ENCODE data around the gene POLR2L. TPM values are rescaled to one million over a fixed set of nuclear protein-coding genes. Genes with fewer than 3 reads are reported as not detected.

The POLR2L gene
- total and polyA plus RNA-seq, 2 of the 13 experiments (the other 11 are each of a cell fraction or from before 2014, with no cell fraction given), result 104 to 114 TPM

DNA sequence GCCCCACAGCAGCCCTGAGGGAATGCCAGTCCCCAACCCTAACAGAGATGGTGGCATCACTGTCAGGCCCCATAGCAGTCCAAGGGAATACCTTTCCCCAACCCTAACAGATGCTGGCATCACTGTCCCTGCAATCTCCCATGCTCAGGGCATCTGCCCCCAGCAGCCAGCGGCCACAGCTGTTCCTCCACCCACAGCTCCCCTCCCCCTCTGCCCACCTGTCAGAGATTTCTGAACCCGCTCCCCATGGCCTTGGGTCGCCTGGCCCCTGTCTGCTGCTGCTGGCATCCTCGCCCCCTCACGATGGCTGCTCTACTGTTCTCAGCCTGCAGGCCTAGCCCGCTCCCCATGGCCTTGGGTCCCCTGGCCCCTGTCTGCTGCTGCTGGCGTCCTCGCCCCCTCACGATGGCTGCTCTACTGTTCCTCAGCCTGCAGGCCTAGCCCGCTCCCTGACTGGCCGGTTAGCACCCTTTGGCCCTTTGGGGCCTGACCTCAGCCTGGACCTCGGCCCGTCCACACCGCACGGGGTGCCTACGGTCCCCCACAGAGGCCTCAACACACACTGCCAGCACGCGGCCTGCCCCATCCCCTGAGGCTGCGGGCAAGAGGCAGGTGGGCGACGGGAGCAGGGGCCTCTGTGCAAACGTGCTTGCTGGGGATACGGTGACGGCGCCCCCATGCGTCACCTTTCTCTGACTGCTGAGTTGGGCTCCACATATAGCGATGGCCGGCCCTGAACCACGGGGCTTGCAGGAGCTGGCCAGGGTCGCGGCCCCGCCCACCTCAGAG lies 47.6 kb upstream of the POLR2L start:
- no peak for DNase-seq (ENCODE audit: low spot score)
- H2AFZ ChIP-seq (ENCODE audit: low read length), result no peak overlapping the region
- ChIA-PET CTCF (ENCODE audit: low intra/inter-chr PET ratio, low total read pairs) (no interaction called here), POLR2A (no interaction called here)
- no peak for FAIRE-seq
- H3K4me1 ChIP-seq (ENCODE audit: insufficient read depth, low read length), result no peaks in the 10 kb centered on the region
- TF ChIP-seq AGO2 (optimal IDR thresholded peaks at IDR 0.05; ENCODE audit: low read depth, low read length) (peak; percentile 66), ZC3H4 (CRISPR knock-in tag; IDR thresholded peaks at IDR 0.05; ENCODE audit: borderline replicate concordance) (no peak)
- intact Hi-C loops (cut with micrococcal nuclease; ENCODE audit: unreplicated experiment) (no loop called here), in situ Hi-C loops (cut with HindIII; ENCODE audit: extremely low pct_ligation_motif_present, low pct_unique_long_range_greater_than_20kb) (loop anchor here (10.0 kb wide), 1 partner anchor 165 kb away; no protein-coding TSS in a partner anchor)
- no peaks in the 10 kb centered on the region for H3K9me3 ChIP-seq (ENCODE audit: low read length)
- H3K36me3 ChIP-seq (replicated peaks in 1 of 2; ENCODE audit: control insufficient read depth in 1 of 2, insufficient read depth in 2 of 2, low read length in 2 of 2), result peaks cover 3 to 13% of the 10 kb centered on the region in 2 experiments; a peak in 4 of 5 replicates
- no peaks in the 10 kb centered on the region for H3K79me2 ChIP-seq (ENCODE audit: insufficient read depth, low read length)
- no peak overlapping the region for H3K4me3 ChIP-seq (replicated peaks in 1 of 3; ENCODE audit: insufficient read depth in 1 of 3, low read depth in 2 of 3, low read length in 3 of 3)
- H3K27me3 ChIP-seq (ENCODE audit: control insufficient read depth in 1 of 2, insufficient read depth in 2 of 2, low read length in 2 of 2), result no peaks in the 10 kb centered on the region
- no peak for ATAC-seq
- H3K9ac ChIP-seq (ENCODE audit: insufficient read depth, low read depth, low read length), result no peak overlapping the region
- H3K27ac ChIP-seq (ENCODE audit: extremely low read length, insufficient read depth, low read length), result no peak overlapping the region
- no TSS peak for BruUV-seq (replicated peaks)
- H4K20me1 ChIP-seq (ENCODE audit: insufficient read depth, low read length), result no peaks in the 10 kb centered on the region
- 94% methylated on average over 31 of the region's 32 CpGs for WGBS (ENCODE audit: low lambda C conversion rate)
- no peak overlapping the region for H3K4me2 ChIP-seq (ENCODE audit: low read depth, low read length)

GRCh38 chr11:889257-889656 lies 46.9 kb upstream of the POLR2L start:
- no peaks in the 10 kb centered on the region for H3K4me1 ChIP-seq (ENCODE audit: insufficient read depth, low read length)
- BruUV-seq (replicated peaks), result no TSS peak
- no peaks in the 10 kb centered on the region for H3K9me3 ChIP-seq (ENCODE audit: low read length)
- peaks cover 3 to 13% of the 10 kb centered on the region in 2 experiments; a peak in 4 of 5 replicates for H3K36me3 ChIP-seq (replicated peaks in 1 of 2; ENCODE audit: control insufficient read depth in 1 of 2, insufficient read depth in 2 of 2, low read length in 2 of 2)
- WGBS (ENCODE audit: low lambda C conversion rate), result 97% methylated on average over 13 of the region's 13 CpGs
- H3K4me2 ChIP-seq (ENCODE audit: low read depth, low read length), result no peak overlapping the region
- H3K79me2 ChIP-seq (ENCODE audit: insufficient read depth, low read length), result no peaks in the 10 kb centered on the region
- in situ Hi-C loops (cut with HindIII; ENCODE audit: extremely low pct_ligation_motif_present, low pct_unique_long_range_greater_than_20kb) (loop anchor here (10.0 kb wide), 1 partner anchor 166 kb away; no protein-coding TSS in a partner anchor), intact Hi-C loops (cut with micrococcal nuclease; ENCODE audit: unreplicated experiment) (no loop called here)
- H3K9ac ChIP-seq (ENCODE audit: insufficient read depth, low read depth, low read length), result no peak overlapping the region
- no peak overlapping the region for H2AFZ ChIP-seq (ENCODE audit: low read length)
- ChIA-PET POLR2A (no interaction called here), CTCF (ENCODE audit: low intra/inter-chr PET ratio, low total read pairs) (no interaction called here)
- H4K20me1 ChIP-seq (ENCODE audit: insufficient read depth, low read length), result no peaks in the 10 kb centered on the region
- DNase-seq (ENCODE audit: low spot score) (no peak), ATAC-seq (peak; percentile 16; the same call in 2 of the 3 replicates), FAIRE-seq (no peak)
- no peaks in the 10 kb centered on the region for H3K27me3 ChIP-seq (ENCODE audit: control insufficient read depth in 1 of 2, insufficient read depth in 2 of 2, low read length in 2 of 2)
- H3K4me3 ChIP-seq (replicated peaks in 1 of 3; ENCODE audit: insufficient read depth in 1 of 3, low read depth in 2 of 3, low read length in 3 of 3), result no peak overlapping the region
- H3K27ac ChIP-seq (ENCODE audit: extremely low read length, insufficient read depth, low read length), result no peak overlapping the region
- no peak for TF ChIP-seq HDAC6 (IDR thresholded peaks at IDR 0.05; ENCODE audit: low read depth, low read length)
- no peak for TF ChIP-seq ZNF780A (CRISPR knock-in tag; IDR thresholded peaks at IDR 0.05)
- no peak for TF ChIP-seq SNAPC2 (CRISPR knock-in tag; IDR thresholded peaks at IDR 0.05)
- TF ChIP-seq NRL (CRISPR knock-in tag; IDR thresholded peaks at IDR 0.05; ENCODE audit: borderline replicate concordance), result no peak
- no peak for TF ChIP-seq ZNF264 (CRISPR knock-in tag; IDR thresholded peaks at IDR 0.05)
- TF ChIP-seq ZNF558 (CRISPR knock-in tag; IDR thresholded peaks at IDR 0.05; ENCODE audit: borderline replicate concordance), result no peak
- no peak for TF ChIP-seq KDM2A (CRISPR knock-in tag; IDR thresholded peaks at IDR 0.05; ENCODE audit: borderline replicate concordance, low read depth)
- TF ChIP-seq AGO2 (optimal IDR thresholded peaks at IDR 0.05; ENCODE audit: low read depth, low read length), result no peak
- TF ChIP-seq TRIM24 (CRISPR knock-in tag; IDR thresholded peaks at IDR 0.05), result no peak
- TF ChIP-seq EEA1 (CRISPR knock-in tag; IDR thresholded peaks at IDR 0.05; ENCODE audit: borderline replicate concordance), result no peak
- TF ChIP-seq PRDM10 (CRISPR knock-in tag; IDR thresholded peaks at IDR 0.05; ENCODE audit: low read depth), result no peak
